Putamen (tissue), 1 donor: ENCODE measurements around the gene STC2.

ENCODE experiments used
- DNase-seq: peaks from one replicate; pipeline ENCODE4 v3.0.0-alpha.2; 2016; ENCODE audit warnings: low spot score

The STC2 gene

DNA sequence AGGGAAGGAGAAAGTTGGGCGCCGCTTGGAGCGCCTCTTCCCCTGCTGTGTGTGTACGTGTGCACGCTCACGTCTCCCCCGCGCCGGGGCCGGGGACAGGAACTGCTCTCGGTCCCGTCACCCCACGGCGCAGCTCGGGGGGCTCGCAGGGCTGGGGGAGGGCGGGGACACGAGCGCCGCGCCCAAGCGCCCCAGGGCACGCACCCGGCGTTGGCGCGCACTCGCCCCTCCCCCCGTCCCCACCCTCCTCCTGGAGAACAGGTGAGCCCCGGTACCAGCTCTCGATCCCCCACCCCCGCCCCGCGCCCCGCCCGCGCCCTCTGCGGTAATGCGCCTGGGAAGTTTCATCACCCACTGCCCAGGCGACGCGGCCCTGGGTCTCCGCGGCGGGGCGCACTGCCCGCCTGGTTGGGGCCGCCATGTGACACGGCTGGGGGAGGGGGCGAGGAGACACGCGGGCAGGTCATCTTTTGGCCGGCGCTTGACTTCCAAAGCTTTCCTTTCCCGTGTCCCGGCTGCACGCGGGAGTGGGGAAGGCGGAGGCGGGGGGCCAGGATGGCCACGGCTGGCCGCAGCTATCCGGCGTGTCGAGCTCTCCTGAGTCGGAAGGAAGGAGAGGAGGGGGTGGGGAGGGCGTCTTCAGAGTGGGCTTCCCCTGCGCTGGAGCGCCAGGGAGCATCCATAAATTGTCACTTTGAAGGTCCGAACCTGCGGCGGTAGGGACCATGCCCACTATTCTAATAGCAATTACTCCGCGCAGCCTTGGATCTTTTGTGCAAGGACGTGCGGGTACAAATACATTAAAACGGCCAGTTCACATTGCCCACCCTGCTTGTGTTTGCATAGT lies 1.5 kb upstream of the STC2 start:
- no peak for DNase-seq

DNA sequence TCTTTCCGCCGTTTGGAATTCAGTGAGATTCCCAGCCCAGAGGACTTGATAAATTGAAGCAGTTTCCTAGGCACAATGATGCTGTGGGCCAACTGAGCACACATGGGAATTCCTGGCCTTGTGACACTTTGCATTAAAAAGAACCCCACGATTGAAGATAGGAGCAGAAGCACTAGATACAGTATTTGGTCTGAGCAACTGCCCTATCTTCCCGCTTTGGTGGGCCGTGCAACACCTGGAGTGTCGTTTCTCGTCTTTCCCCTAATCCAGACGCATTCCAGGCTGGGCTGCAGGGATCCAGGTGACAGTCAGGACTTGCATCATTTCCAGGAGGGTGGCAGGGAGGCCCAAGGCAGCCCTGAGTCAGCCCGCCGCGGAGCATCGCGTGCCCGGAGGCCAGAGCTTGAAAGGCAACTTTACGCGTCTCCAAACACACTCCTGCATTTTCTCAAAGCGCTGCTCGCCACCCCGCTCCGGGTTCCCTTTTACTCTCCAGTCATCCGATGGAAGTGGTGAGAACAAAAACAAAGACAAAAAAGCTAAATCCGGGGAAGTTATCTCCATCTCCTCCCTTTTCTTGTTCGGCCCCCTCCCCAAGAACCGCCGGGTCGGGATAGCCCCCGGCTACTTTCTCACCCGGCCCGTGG lies 753 bp upstream of the STC2 start:
- no peak for DNase-seq

DNA sequence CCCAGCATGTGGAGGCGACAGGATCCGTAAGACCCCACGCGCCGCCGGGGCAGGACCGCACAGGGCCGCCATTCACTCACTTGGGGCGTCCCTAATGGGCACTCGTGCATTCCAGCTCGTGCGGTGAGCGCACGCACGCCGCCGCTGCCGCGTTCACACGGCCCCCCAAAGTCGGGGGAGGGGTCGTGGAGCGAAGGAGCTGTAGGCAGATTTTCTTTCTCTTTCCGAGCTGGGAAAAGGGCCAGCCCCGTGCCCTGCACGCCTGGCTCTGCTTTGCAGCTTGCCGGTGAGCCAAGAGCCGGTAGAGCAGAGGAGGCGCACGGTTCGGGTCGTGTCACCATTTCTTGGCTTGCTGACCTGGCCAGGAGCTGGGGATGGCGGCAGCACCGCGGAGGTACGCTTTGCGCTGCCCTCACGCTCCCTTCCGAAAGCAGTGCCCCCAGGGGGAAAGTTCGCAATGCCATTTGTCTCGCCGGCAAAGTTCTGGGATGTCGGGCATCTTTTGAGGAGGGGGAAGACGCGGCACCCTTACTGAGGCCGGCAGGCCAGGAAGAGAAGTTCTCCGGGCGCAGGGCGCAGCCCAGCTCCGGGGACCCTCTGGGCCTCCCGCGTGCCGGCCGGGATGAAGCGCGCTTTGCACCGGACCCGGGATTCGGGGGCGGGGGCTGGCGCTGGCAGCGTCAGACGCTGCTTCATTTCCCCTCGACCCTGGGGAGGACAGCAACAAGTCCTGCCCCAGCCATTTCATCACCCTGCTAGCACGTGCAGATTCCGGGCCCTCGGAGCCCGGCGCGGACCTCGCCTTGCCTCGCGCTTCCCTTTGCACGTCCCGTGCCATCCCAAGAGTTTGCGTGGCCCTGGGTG lies 898 bp downstream of the STC2 start:
- no peak for DNase-seq

DNA sequence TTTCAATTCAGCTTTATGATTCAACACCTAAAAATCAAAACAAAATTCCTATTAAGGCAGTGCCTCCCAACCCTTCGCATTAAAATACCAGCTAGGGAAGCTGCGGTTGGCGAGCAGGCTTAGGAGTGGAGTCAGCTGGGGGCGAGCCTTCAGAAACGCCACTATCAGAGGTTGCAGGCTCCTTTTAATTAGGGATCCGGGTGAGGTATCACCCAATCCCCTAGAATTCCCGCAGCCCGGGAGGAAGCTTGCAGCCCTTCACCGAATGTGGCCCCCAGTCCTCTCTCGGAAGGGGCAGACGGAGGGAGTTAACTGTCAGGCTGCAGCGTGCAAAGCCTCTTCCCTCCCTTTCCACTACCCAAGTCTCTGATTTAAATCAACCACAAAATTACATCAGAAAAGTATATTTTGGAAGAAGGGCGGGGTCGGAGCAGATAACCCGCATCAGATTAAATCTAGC lies 1.7 kb downstream of the STC2 start:
- DNase-seq = no peak

DNA sequence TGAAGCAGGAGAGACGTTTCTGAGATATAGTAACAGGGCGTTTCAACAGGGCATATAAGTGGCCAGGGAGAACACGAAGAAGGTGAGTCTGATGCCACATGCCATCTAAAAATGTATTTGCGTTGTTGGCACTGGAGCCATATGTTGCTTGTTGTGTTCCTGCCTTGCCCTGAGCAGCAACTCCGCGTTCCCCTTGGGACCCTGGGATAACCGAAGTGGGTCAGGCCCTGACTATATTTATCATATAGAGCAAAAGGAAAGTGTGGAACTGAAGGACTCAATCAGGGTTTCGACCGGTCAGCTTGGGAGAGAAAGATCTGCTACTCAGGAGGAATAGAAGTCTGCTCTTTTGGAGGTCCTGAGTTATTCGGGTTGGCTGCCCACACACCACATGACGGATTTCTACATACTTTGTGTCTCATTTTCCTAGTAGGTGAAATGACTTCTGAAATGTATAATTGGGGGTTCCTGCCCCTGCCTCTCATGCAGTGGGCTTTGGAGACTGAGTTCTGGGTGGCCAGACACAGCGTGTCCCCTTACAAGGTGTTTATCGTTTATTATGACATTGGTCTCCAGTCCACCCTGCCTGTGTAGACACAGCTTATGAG lies 3.0 kb downstream of the STC2 start:
- DNase-seq = no peak

DNA sequence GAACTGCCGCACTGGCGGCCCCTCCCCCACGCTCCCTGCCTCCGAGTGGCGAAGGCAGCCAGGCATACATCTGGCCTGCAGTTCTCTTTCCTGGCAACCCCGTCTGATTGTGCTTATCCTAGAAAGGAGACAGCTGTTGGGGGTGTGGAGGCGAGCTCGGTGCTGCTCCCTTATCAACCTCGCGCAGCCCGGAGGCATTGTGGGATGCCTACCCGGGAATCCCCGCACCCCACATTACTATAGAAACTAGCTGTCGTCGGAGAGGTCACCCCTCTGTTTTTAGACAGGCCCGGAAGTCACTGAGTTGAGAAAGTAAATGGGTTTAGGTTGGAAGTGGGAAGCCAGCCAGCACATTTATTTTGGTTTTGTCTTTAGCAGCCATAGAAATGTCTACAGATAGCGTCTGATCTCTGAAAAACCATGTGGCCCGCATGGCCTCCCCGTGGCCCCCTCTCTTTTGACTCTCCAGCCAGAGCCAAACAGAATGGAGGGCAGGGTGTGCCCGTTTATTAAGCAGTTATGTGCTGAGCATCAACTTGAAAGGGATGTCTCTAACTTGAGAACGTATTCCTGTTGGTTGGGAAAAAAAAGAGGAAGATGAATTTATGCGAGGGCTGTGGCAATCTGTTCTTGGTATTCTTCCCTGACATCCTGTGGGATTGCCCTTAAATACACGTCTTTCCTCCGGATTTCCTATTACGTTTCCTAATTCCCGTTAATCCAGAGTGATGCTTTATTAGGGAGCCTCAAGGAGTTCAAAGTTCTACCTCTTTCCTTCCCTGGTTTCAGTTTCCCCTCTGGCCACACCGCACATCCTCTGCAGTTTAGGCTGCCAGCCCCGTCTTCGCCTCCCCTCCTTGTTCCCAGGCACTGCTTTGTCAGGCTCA lies 3.9 kb downstream of the STC2 start:
- DNase-seq = peak; percentile 63

DNA sequence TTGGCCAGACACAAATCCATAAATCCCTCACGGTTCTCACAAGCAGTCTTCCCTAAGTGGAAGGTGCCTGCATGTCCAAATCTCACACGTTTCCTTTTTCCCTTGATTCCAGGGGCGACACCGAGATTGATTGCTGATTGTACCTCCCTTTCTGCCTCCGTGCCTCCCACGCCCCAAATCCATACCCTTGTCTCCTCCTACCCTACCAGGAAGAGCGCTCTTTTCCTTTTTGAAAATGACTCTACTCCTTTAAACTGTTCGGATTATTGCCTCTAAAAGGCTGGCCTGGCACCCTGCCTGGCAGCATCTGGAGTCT lies 4.5 kb downstream of the STC2 start:
- no peak for DNase-seq

DNA sequence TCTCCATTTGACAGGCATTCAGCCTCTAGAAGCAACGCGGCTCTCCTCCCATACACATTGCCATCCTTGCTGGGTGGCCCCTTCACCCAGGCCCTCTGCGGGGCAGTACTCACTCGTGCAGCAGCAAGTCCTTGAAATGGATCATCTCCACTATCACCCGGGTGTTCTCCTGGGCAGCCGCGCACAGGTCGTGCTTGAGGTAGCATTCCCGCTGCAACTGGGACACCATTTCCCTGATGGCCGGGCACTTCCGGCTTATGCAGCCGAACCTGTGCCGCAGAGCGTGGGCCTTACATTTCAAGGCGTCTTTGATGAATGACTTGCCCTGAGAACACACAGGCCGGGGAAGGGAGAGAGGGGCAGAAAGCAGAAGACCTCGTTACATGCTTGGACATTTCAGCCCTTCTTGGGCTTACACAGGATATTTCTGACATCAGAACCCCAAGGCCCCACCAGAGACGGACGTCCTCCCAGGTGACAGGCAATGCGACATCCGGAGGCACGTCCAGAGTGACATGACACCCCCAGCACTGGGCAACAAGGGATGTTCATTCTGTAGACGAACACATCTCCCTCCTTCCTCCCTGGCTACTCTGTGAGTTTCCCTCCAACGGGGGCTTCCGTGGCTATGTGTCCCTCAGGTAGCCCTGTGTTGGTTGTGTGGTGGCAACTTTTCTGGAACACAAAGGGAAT lies 5.0 kb downstream of the STC2 start:
- no peak for DNase-seq

DNA sequence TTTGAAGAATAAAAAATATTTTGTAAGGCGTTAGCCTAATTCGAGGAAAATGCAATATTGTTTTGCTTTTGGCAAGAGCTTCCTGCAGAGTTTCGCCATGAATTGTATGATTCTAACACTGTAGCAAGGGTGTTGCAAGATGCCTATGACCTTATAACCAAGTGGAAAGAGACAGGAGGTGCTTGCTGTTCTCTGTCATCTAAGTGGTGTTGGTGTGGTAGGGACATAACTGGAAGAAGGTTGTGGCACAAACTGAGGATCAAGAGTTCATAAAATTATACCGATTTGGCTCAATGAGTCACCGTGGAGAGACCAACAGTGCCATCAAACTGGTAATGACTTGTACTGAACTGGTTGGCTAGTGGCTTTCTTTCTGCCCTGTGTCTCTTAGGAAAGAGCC lies 6.3 kb downstream of the STC2 start:
- DNase-seq = no peak

DNA sequence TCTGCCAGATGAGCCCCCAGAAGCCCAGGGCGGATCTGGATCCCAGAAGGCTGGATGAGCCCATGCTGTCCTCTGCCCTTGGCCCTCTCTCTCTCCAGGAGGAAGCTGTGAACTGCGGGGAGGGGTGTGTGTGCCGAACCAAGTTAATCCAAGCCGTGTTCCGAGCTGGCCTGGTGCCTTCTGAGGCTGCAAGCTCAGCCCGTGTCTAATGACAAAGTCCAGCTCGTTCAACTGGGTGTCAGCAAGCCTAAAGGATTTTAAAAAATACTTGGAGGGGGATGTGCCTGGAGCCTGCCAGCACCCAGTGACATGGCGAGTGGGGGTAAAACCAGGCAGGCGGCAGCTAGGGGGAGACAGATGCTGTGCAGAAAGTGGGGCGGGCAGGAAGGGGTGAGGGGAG lies 8.0 kb downstream of the STC2 start:
- DNase-seq = no peak

DNA sequence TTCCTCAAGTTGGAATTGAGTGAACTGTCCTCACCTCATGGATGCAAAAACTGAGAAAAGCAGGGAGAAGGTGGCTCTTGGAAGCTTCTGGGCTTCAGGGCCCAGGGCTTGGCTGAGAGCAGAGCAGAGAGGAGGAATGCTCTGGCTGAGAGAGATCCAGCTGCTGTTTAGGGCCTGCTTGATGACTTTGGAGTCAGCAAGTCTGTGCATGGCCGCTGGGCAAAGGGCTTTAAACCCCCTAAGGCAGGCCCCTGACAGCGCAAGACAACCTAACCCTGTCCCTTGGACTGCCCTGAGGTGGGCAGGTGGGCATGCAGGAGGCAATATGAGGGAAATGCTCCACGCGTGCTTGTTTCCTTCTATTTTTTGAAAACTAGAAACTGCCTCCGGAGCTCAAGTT lies 8.6 kb downstream of the STC2 start:
- no peak for DNase-seq

DNA sequence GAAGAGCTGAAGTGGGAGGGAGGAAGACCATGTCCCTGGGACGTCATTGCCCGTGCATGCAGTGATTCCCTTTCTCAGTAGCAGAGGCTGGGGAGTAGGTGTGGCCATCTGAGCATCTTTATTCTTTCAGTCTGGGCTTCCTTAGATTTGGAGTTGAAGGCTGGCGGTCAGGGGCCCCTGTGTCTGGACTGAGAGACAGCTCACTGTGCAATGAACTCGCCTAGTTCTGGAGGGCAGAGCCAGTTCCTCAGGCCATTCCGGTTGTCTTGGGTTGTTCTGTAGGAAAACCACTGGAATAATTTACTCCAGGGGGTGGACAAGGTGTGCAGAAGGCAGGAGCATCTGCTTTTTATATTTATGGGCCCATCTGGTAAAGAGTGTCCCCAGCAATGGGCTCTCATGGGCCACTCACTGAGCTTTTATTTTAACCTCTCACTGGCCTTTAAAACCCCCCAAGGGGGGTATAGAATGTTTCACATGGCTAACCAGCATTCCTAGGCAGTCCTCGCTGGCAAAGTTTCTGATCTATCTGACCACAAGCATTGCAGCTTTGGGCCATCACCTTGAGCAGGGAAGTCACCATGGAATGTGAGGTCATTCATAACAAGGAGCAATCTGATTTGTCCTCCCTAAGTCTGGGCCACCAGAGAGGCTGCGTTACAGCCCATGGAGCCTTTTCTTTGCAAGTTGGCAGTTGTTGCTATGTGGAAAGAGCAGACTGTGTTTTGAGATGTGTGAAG lies 9.2 kb downstream of the STC2 start:
- no peak for DNase-seq

DNA sequence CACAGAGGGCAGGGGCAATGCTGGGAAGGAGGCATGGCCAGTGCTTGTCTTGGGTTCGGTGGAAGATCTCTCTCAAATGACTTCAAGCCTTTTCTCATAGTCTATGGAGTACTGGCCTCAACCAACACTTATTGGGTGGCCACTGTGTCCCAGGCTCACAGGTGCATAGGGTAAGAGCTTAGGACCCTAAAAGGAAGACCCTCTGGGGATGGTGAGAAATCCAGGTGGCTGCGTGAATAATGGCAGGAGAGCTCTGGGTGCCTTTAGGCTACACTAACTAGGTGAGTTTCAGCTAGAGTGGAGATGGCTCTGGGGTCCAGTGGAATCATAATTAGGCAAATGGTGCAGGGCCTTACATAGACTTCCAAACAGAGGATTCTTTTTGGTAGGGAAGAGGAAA lies 9.9 kb downstream of the STC2 start:
- no peak for DNase-seq

DNA sequence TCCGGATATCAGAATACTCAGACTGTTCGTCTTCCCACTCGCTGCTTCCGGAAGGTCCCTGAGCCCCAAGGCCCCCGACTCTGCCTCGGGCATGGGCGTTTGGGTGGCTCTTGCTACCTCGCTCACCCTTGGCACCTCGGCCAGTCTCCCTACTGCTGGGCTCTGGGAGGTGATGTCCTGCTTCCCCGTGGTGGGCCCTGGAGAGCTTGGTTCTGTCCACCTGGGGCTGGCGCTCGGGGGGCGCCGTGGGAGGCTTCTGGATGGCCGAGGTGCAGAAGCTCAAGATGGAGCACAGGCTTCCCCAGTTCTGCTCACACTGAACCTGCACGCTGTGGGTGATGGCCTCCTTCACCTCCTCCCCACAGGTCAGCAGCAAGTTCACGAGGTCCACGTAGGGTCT lies 10.4 kb downstream of the STC2 start:
- no peak for DNase-seq

DNA sequence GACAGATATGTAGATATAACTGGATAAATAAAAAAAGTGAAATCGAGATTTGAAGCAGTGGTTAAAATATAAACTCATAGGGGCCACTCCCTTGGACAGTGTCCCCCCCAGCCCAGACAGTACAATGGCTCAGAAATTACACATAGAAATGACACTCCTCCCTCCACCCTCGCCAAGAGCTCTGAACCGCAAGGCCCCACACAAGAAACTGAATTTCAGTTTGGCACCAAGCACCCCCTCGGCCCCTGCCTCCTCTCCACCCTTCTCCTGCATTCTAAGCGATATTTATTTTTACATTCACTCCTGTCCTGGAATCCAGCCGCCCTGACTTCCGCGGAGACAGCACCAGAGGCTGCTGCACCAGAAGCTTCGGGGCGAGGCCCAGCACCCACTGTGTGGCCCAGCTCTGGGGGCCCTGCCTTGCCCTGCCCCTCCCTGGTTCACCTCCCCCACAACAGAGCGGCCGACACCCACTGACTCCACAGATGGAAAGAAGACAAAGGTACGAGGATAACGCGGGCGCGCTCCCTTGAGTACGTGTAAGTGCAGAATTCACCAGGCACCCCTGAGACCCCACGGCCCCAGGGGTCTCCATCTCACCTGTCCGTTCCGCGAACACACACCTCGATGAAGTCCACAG lies 11.0 kb downstream of the STC2 start:
- DNase-seq = no peak

DNA sequence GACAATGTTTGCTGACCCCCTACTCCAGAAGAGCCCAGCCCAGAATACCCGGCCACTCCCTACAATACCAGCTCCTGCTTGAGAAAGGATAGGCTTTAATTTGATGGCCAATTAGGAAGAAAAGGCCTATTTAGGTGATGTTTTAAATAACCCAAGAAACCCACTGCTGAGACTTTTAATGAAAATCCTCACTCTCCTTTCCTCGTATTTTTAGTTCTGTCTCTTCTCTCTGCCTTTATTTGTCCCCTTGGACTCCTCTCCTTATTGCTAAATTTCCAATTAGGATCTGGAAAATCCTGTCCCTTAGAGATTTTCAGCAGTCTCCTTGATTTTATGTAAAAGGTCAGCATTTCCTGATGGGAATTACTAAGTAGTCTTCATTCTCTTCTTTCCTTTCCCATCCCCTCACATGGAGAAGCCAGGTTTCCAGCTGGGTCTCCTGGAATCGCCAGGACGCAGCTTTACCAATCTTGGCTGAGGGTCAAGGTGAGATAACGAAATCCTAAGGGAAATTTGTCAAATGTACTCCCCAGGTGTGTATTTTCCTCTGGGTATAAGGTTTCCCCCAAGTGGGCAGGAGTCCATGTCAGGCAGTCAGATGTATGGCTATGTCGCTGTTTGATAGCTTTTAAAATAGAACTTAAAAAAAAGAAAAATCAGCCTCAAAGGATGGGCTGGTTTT lies 11.7 kb downstream of the STC2 start:
- no peak for DNase-seq

DNA sequence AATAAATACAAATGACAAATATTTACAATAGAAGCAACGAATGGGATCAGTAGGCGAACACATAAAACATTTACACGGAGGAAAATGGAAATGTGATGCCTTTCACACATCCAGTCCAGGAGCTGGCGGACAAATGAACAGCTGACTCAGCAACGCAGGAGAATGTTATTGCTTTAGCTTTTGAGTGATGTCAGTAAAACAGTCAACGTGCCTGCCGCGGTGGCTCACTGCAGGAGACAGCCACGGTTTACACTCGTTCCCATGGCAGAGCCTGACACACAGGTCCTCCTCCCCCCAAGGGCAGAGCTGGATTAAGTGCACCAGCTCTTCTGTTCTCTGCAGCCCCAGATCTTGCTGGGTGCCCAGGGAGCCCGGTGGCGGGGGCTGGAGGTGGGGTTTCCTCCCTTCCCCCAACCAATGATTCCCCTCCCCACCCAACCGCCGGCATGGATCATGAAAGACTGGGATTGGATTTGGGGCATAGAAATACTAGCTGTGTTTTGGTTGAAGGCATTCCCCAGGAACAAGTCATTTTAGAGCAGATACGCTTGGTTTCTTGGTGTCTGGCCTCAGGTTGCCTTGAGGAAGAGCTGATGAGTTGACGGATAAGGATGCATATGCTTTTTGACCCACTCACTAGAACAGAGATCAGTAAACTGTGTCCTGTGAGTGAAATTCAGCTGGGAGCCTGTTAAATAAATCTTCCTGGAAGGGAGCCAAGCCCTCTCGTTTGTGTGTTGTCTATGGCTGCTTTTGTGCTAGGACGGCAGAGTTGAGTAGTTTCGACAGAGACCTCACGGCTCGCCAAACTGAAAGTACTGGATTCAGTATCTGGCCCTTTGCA lies 12.5 kb downstream of the STC2 start:
- DNase-seq = peak; percentile 55
